ENCODE results near the gene ADGRE1. TPM values are rescaled to one million over a fixed set of nuclear protein-coding genes. Genes with fewer than 3 reads are reported as not detected.

The ADGRE1 gene
- total RNA-seq, 4 donors from 2014 or later = 0.13 TPM; not detected in 3

- no peaks in the 10 kb centered on the region for H3K4me1 ChIP-seq
- no peak overlapping the region for H3K4me3 ChIP-seq
- H3K27ac ChIP-seq = no peak overlapping the region
- H3K9me3 ChIP-seq = peaks cover 0 to 48% (median under 1%) of the 10 kb centered on the region in 3 donors
- H3K36me3 ChIP-seq = no peaks in the 10 kb centered on the region
- H3K27me3 ChIP-seq = peaks cover 14% of the 10 kb centered on the region
- ATAC-seq = no peak
- WGBS, 2 donors (ENCODE audit: low coverage in 1 of 2) = 35 to 45% methylated on average over 3 of the region's 3 CpGs
- TF ChIP-seq EP300 (IDR thresholded peaks at IDR 0.05) = no peak
- TF ChIP-seq CTCF (IDR thresholded peaks at IDR 0.05) = no peak
- no peak for TF ChIP-seq POLR2A (IDR thresholded peaks at IDR 0.05)
- no peak for TF ChIP-seq POLR2AphosphoS5 (IDR thresholded peaks at IDR 0.05)
Measured at GRCh38 chr19:6911523-6911922, 24.1 kb downstream of the ADGRE1 start.

- Histone ChIP-seq H3K36me3 (no peaks in the 10 kb centered on the region), H3K9me3 (peaks cover 0 to 26% (median 0%) of the 10 kb centered on the region in 3 donors), H3K27ac (no peak overlapping the region), H3K27me3 (peaks cover 14% of the 10 kb centered on the region), H3K4me3 (no peak overlapping the region), H3K4me1 (no peaks in the 10 kb centered on the region)
- no peak for TF ChIP-seq EP300 (IDR thresholded peaks at IDR 0.05)
- TF ChIP-seq POLR2A (IDR thresholded peaks at IDR 0.05) = no peak
- 29 to 30% methylated on average over 2 of the region's 2 CpGs for WGBS, 2 donors (ENCODE audit: low coverage in 1 of 2)
- no peak for ATAC-seq
Measured at GRCh38 chr19:6914321-6914720, 26.9 kb downstream of the ADGRE1 start.

- Histone ChIP-seq H3K9me3 (peaks cover 0 to 26% (median 0%) of the 10 kb centered on the region in 3 donors), H3K36me3 (no peaks in the 10 kb centered on the region), H3K4me3 (no peak overlapping the region), H3K4me1 (no peaks in the 10 kb centered on the region), H3K27ac (no peak overlapping the region), H3K27me3 (peaks cover 15% of the 10 kb centered on the region)
- TF ChIP-seq EP300 (IDR thresholded peaks at IDR 0.05) (no peak), CTCF (IDR thresholded peaks at IDR 0.05) (no peak), POLR2A (IDR thresholded peaks at IDR 0.05) (no peak), POLR2AphosphoS5 (IDR thresholded peaks at IDR 0.05) (no peak)
- no peak for ATAC-seq
- WGBS, 2 donors (ENCODE audit: low coverage in 1 of 2) = 72 to 85% methylated on average over 3 of the region's 3 CpGs
Measured at GRCh38 chr19:6916952-6917351, 29.6 kb downstream of the ADGRE1 start.

- no peak for ATAC-seq
- H3K4me1 ChIP-seq = no peaks in the 10 kb centered on the region
- TF ChIP-seq EP300 (IDR thresholded peaks at IDR 0.05) = no peak
- TF ChIP-seq POLR2AphosphoS5 (IDR thresholded peaks at IDR 0.05) = no peak
- TF ChIP-seq POLR2A (IDR thresholded peaks at IDR 0.05) = no peak
- TF ChIP-seq CTCF (IDR thresholded peaks at IDR 0.05) = no peak
- H3K27me3 ChIP-seq = peaks cover 4% of the 10 kb centered on the region
- H3K4me3 ChIP-seq = no peak overlapping the region
- H3K27ac ChIP-seq = no peak overlapping the region
- no peaks in the 10 kb centered on the region for H3K36me3 ChIP-seq
- peaks cover 0 to 41% (median 0%) of the 10 kb centered on the region in 3 donors for H3K9me3 ChIP-seq
- WGBS, 2 donors (ENCODE audit: low coverage in 1 of 2) = 63 to 77% methylated on average over 7 of the region's 7 CpGs
Measured at GRCh38 chr19:6925386-6925785, 38.0 kb downstream of the ADGRE1 start.

DNA sequence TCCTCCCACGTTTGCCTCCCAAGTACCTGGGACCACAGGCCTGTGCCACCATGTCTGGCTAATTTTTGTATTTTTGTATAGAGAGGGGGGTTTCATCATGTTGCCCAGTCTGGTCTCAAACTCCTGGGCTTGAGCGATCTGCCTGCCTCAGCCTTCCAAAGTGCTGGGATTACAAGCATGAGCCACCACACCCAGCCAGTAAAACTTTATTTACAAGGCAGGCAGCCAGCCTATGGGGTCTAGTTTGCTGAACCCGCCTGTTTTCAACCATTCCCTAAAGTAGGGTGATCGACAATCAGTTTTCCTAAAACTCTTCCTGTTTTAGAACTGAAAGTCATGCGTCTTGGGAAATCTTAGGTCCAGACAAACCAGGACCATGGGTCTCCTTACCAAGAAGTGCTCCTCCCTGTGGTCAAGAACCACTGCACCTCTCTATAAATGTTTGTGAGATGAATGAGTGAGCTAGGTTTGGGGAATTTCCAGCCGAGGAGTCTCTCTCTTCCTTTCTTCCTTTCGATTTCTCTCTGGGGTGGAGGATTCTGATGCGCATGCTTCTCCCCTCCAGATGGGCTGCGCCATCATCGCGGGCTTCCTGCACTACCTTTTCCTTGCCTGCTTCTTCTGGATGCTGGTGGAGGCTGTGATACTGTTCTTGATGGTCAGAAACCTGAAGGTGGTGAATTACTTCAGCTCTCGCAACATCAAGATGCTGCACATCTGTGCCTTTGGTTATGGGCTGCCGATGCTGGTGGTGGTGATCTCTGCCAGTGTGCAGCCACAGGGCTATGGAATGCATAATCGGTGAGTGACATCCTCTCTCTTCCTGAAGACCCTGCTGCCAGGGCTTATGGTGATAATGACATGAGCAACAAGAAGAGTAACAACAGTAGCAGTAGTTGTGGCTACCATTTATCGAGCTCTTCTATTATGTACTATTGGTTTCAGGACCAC, 38.7 kb downstream of the ADGRE1 start:
- Histone ChIP-seq H3K4me1 (no peaks in the 10 kb centered on the region), H3K27ac (no peak overlapping the region), H3K9me3 (peaks cover 0 to 48% (median 0%) of the 10 kb centered on the region in 3 donors), H3K4me3 (no peak overlapping the region), H3K27me3 (peaks cover 4% of the 10 kb centered on the region), H3K36me3 (no peaks in the 10 kb centered on the region)
- ATAC-seq = no peak
- TF ChIP-seq EP300 (IDR thresholded peaks at IDR 0.05) (no peak), CTCF (IDR thresholded peaks at IDR 0.05) (no peak), POLR2AphosphoS5 (IDR thresholded peaks at IDR 0.05) (no peak), POLR2A (IDR thresholded peaks at IDR 0.05) (no peak)
- WGBS, 2 donors (ENCODE audit: low coverage in 1 of 2) = 77 to 80% methylated on average over 4 to 7 of the region's 15 CpGs
